Measurements from ENCODE around the gene PRKCA.

PRKCA gene

GRCh38 chr17:66520999-66521398 is 218.6 kb downstream of the PRKCA start:
- TF ChIP-seq GATA2 (IDR thresholded peaks at IDR 0.05; ENCODE audit: low read depth, low read length) = no peak
- no peak for TF ChIP-seq GATA3 (IDR thresholded peaks at IDR 0.05; ENCODE audit: low read depth, low read length)

- TF ChIP-seq GATA2 (IDR thresholded peaks at IDR 0.05; ENCODE audit: low read depth, low read length) (no peak), GATA3 (IDR thresholded peaks at IDR 0.05; ENCODE audit: low read depth, low read length) (no peak)
These were observed 220.3 kb downstream of the PRKCA start for GRCh38 chr17:66522591-66523272.

GRCh38 chr17:66523378-66524200 is 221.2 kb downstream of the PRKCA start:
- TF ChIP-seq GATA3 (IDR thresholded peaks at IDR 0.05; ENCODE audit: low read depth, low read length) = no peak
- TF ChIP-seq GATA2 (IDR thresholded peaks at IDR 0.05; ENCODE audit: low read depth, low read length) = no peak

GRCh38 chr17:66524877-66525276 is 222.5 kb downstream of the PRKCA start:
- TF ChIP-seq GATA3 (IDR thresholded peaks at IDR 0.05; ENCODE audit: low read depth, low read length) (no peak), GATA2 (IDR thresholded peaks at IDR 0.05; ENCODE audit: low read depth, low read length) (no peak)

GRCh38 chr17:66525338-66525737 is 222.9 kb downstream of the PRKCA start:
- no peak for TF ChIP-seq GATA2 (IDR thresholded peaks at IDR 0.05; ENCODE audit: low read depth, low read length)
- no peak for TF ChIP-seq GATA3 (IDR thresholded peaks at IDR 0.05; ENCODE audit: low read depth, low read length)

GRCh38 chr17:66526827-66527226 is 224.4 kb downstream of the PRKCA start:
- TF ChIP-seq GATA3 (IDR thresholded peaks at IDR 0.05; ENCODE audit: low read depth, low read length) (no peak), GATA2 (IDR thresholded peaks at IDR 0.05; ENCODE audit: low read depth, low read length) (no peak)

- TF ChIP-seq GATA2 (IDR thresholded peaks at IDR 0.05; ENCODE audit: low read depth, low read length) = no peak
- no peak for TF ChIP-seq GATA3 (IDR thresholded peaks at IDR 0.05; ENCODE audit: low read depth, low read length)
These were observed 224.9 kb downstream of the PRKCA start for GRCh38 chr17:66527335-66527734.

GRCh38 chr17:66531851-66532295 is 229.5 kb downstream of the PRKCA start:
- TF ChIP-seq GATA3 (IDR thresholded peaks at IDR 0.05; ENCODE audit: low read depth, low read length) = no peak
- TF ChIP-seq GATA2 (IDR thresholded peaks at IDR 0.05; ENCODE audit: low read depth, low read length) = no peak

- TF ChIP-seq GATA2 (IDR thresholded peaks at IDR 0.05; ENCODE audit: low read depth, low read length) (no peak), GATA3 (IDR thresholded peaks at IDR 0.05; ENCODE audit: low read depth, low read length) (no peak)
These were observed 231.2 kb downstream of the PRKCA start for GRCh38 chr17:66533572-66533971.

- TF ChIP-seq GATA3 (IDR thresholded peaks at IDR 0.05; ENCODE audit: low read depth, low read length) (no peak), GATA2 (IDR thresholded peaks at IDR 0.05; ENCODE audit: low read depth, low read length) (no peak)
These were observed 231.6 kb downstream of the PRKCA start for GRCh38 chr17:66533986-66534385.

- TF ChIP-seq GATA2 (IDR thresholded peaks at IDR 0.05; ENCODE audit: low read depth, low read length) (no peak), GATA3 (IDR thresholded peaks at IDR 0.05; ENCODE audit: low read depth, low read length) (no peak)
These were observed 233.2 kb downstream of the PRKCA start for GRCh38 chr17:66535611-66536010.

GRCh38 chr17:66537502-66537901 is 235.1 kb downstream of the PRKCA start:
- no peak for TF ChIP-seq GATA2 (IDR thresholded peaks at IDR 0.05; ENCODE audit: low read depth, low read length)
- TF ChIP-seq GATA3 (IDR thresholded peaks at IDR 0.05; ENCODE audit: low read depth, low read length) = no peak

- no peak; the same call in 1 of the 2 replicates for TF ChIP-seq GATA3 (IDR thresholded peaks at IDR 0.05; ENCODE audit: low read depth, low read length)
- TF ChIP-seq GATA2 (IDR thresholded peaks at IDR 0.05; ENCODE audit: low read depth, low read length) = no peak
These were observed 236.4 kb downstream of the PRKCA start for GRCh38 chr17:66538776-66539175.

- TF ChIP-seq GATA3 (IDR thresholded peaks at IDR 0.05; ENCODE audit: low read depth, low read length) (no peak), GATA2 (IDR thresholded peaks at IDR 0.05; ENCODE audit: low read depth, low read length) (no peak)
These were observed 237.8 kb downstream of the PRKCA start for GRCh38 chr17:66540131-66540781.

Measured in SH-SY5Y (cell line).